ENCODE results near the gene LAYN.

The LAYN gene

GRCh38 chr11:111530091-111530490 lies 10.4 kb upstream of the LAYN start:
- DNase-seq (ENCODE audit: low spot score), result no peak
- TF ChIP-seq, protein P1, sequence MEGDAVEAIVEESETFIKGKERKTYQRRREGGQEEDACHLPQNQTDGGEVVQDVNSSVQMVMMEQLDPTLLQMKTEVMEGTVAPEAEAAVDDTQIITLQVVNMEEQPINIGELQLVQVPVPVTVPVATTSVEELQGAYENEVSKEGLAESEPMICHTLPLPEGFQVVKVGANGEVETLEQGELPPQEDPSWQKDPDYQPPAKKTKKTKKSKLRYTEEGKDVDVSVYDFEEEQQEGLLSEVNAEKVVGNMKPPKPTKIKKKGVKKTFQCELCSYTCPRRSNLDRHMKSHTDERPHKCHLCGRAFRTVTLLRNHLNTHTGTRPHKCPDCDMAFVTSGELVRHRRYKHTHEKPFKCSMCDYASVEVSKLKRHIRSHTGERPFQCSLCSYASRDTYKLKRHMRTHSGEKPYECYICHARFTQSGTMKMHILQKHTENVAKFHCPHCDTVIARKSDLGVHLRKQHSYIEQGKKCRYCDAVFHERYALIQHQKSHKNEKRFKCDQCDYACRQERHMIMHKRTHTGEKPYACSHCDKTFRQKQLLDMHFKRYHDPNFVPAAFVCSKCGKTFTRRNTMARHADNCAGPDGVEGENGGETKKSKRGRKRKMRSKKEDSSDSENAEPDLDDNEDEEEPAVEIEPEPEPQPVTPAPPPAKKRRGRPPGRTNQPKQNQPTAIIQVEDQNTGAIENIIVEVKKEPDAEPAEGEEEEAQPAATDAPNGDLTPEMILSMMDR (IDR thresholded peaks at IDR 0.05; ENCODE audit: extremely low read depth, missing control alignments), result no peak

DNA sequence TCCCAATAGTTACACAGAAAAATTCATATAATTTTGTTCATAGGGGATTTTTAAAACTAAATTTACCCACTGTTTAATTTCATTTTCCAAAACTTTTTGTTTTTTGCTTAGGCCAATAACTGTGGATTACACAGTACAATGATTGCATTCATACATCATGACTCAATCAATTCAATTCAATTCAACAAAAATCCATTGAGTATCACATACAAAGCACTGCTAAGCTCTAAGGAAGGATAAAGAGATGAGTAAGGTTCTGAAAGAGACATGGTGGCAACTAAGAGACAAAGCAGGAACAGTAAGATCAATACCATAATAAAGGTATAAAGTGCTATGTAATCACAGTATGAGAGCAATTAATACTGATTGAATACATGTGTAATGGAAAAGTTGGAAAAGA lies 9.4 kb upstream of the LAYN start:
- TF ChIP-seq, protein P1 (IDR thresholded peaks at IDR 0.05; ENCODE audit: extremely low read depth, missing control alignments), result no peak
- no peak for DNase-seq (ENCODE audit: low spot score)

DNA sequence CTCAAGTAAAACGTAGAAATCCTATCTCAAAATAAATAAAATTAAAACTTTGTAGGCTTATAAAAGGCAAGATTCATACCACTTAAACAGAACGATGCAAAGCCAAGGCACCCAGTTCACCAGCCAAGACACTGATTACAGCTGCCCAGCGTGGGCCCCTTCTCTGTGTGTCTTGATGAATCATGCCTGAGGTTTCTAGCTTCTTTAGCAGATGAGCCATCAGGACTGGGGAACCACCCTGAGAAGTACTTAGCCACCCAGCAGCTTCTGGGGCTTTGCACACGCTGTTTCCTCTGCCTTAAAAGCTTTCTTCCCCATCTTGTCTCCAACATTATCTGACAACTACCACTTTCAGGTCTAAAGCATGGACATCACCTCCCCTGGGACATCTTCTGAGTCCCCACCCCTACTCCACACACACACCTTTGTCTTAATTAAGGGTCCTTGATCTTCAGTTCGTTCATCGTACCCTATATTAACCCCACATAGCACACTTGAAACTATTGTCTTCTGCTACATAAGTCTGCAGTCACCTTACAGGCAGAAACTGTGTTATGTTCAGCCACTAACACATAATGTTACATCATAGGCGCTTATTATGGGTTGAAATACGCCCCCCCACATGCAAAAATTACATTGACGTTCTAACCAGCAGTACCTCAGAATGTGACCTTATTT lies 8.7 kb upstream of the LAYN start:
- TF ChIP-seq, protein P1 (IDR thresholded peaks at IDR 0.05; ENCODE audit: extremely low read depth, missing control alignments), result no peak
- peak; percentile 61 for DNase-seq (ENCODE audit: low spot score)

DNA sequence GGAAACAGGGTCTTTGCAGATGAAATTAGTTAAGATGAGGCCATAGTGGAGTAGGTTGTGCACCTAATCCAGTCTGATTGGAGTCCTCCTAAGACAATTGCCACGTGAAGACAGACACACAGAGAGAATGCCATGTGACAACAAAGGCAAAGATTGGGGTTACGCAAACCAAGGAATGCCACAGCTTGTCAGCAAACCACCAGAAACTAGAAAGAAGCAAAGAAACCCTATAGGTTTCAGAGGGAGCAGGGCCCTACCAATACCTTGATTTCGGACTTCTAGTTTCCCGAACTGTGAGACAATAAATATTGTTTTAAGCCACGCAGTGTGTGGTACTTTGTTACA lies 8.2 kb upstream of the LAYN start:
- DNase-seq (ENCODE audit: low spot score), result no peak
- TF ChIP-seq, protein P1 (IDR thresholded peaks at IDR 0.05; ENCODE audit: extremely low read depth, missing control alignments), result no peak

GRCh38 chr11:111535281-111535680 lies 5.2 kb upstream of the LAYN start:
- TF ChIP-seq, protein P1 (IDR thresholded peaks at IDR 0.05; ENCODE audit: extremely low read depth, missing control alignments), result no peak
- DNase-seq (ENCODE audit: low spot score), result no peak

DNA sequence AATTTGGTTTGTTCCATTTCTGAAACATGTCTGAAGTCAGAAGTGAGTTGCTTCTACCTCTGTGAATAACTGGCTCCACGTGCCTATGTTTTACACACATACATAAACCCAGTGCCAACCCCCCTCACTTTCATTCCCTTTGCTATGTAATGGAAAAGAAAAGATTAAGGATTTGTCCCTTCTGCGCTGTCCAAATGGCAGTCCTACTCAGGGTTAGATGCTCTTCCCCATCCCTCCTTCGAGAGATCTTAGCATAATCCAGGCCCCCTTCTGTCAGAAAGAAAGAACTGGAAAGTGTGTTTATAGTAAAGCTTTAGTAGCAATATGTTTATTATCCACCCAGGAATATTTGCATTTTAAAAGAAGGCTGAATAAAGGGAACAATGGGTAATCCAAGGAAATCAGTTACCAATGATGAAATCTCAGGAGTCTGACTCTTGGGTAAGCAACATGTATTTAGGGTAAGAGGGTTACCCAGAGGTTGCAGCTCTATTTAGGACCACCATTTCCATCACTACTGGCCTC lies 3.1 kb upstream of the LAYN start:
- TF ChIP-seq, protein P1 (IDR thresholded peaks at IDR 0.05; ENCODE audit: extremely low read depth, missing control alignments), result no peak
- DNase-seq (ENCODE audit: low spot score), result no peak

- TF ChIP-seq, protein P1 (IDR thresholded peaks at IDR 0.05; ENCODE audit: extremely low read depth, missing control alignments), result no peak
- peak; percentile 34 for DNase-seq (ENCODE audit: low spot score)
These were observed 2.0 kb upstream of the LAYN start for GRCh38 chr11:111538407-111539114.

Data from GM20000 (cell line).